Activated CD4-positive, CD25-positive, alpha-beta regulatory T cell treated with anti-CD3 and anti-CD28 coated beads, Interleukin-2, amount 50 U/mL, for 72 hours (primary cell): ENCODE results near the gene NUDT14.

ENCODE experiments used
- DNase-seq: peaks from one replicate; pipeline ENCODE4 v3.0.0; 2021

Gene NUDT14

GRCh38 chr14:105123981-105124765 is 56.9 kb downstream of the NUDT14 start:
- DNase-seq = no peak

DNA sequence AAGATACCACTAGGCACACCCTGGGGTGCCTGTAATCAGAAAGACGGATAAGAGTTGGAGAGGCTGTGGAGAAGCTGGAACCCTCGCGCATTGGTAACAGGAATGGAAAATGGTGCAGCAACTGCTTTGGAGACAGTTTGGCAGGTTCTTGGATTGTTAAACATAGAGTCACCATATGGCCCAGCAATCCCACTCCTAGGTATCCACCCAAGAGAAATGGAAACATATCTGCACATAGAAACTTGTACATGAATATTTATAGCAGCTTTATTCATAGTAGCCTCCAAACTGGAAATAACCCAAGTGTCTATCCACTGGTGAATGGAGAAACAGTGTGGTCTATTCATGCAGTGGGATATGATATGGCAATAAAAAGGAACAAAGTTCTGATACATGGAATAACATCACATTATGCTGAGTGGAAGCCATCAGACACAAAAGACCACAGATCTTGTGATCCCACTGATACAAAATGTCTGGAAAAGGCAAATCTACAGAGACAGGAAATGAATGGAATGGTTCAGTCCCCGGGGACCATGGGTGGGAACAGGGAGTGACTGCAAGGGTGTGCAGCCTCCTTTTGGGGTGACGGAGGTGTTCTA is 57.9 kb downstream of the NUDT14 start:
- DNase-seq = no peak
